Activated CD4-positive, alpha-beta memory T cell treated with anti-CD3 and anti-CD28 coated beads, Interleukin-2, amount 10 ng/mL, durations not matched to agents 7 days and 5 days (primary cell): ENCODE measurements around the gene EZR. TPM values are rescaled to one million over a fixed set of nuclear protein-coding genes. Genes with fewer than 3 reads are reported as not detected.
A peak's percentile ranks its signal among the peaks of the same experiment; 100 is the strongest.

Experiments used
- CTCF ChIA-PET: fragments of 350-600 bp; sonication (Branson Sonifier 250); formaldehyde crosslinking; loops from one replicate; lab custom pipeline; 2021; ENCODE audit warnings: antibody characterized with exemption, inconsistent platforms; lab: Charles Lee
- POLR2A ChIA-PET: fragments of 350-600 bp; sonication (Branson Sonifier 250); formaldehyde crosslinking; loops from one replicate; lab custom pipeline; 2021; ENCODE audit warnings: antibody characterized with exemption; lab: Charles Lee
- DNase-seq: peaks from one replicate; pipeline ENCODE4 v3.0.0-alpha.2; 2020
- H3K27ac Mint-ChIP-seq: one replicate; pipeline ENCODE4 v1.8.0; 2021; ENCODE audit warnings: mild to moderate bottlenecking, mixed read lengths
- H3K27me3 Mint-ChIP-seq: one replicate; pipeline ENCODE4 v1.8.0; 2021; ENCODE audit warnings: mixed read lengths
- H3K36me3 Mint-ChIP-seq: one replicate; pipeline ENCODE4 v1.8.0; 2021; ENCODE audit warnings: low read depth, mixed read lengths
- H3K4me1 Mint-ChIP-seq: one replicate; pipeline ENCODE4 v1.8.0; 2021; ENCODE audit warnings: mixed read lengths
- H3K4me3 Mint-ChIP-seq: one replicate; pipeline ENCODE4 v1.8.0; 2021; ENCODE audit warnings: mild to moderate bottlenecking, mixed read lengths
- H3K9me3 Mint-ChIP-seq: one replicate; pipeline ENCODE4 v1.8.0; 2021; ENCODE audit warnings: mixed read lengths
- total RNA-seq, 2 experiments: library from RNA; stranded (reverse); gene quantifications; one replicate each; pipeline ENCODE4 v1.2.3, GENCODE V29; 2021

EZR gene
- total RNA-seq, 2 experiments from 2014 or later, result 225 to 228 TPM

DNA sequence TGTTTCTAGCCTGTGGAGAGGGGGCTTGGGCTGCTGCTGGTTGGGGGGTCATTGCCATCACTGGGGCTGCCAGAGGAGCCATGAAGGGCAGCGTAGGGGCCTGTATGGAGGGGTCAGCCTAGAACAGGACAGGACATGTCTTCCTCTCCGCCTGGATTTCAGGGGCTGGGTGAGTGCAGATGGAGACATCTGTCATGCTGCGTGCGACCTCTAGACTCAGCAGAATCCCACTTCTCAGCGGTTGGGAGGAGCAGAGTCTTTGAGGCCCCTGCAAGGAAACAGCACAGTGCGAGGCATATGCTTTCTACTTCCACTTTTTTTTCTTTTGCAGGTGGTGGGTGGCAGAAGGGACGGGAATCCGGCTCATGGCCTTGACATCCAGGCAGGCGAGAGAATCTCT, 67.9 kb downstream of the EZR start:
- Mint-ChIP-seq H3K27ac (no peak overlapping the region), H3K9me3 (no peaks in the 10 kb centered on the region), H3K4me1 (no peaks in the 10 kb centered on the region), H3K36me3 (peaks cover 49% of the 10 kb centered on the region), H3K4me3 (no peak overlapping the region), H3K27me3 (no peaks in the 10 kb centered on the region)
- ChIA-PET POLR2A (no interaction called here), CTCF (no interaction called here)
- no peak for DNase-seq

DNA sequence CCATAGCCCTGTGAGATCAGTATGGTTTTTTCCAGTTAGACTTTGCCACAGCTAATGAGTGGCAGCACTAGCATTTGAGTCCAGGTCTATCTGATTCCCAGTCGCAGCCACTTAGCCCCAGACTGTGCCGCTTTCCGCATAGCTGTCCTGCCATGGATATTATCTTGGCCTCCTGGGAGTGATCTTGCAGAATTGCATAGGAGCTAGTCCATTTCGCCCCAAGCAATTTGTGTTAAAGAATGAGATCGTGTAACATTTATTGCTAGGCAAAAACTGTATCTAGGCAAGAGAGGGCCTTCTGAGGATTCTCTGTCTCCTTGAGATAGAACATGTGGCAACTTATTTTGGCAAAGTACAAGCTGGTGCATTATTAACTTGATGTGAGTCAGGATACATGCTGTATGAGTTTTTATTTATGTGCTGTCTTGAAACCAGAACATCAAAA, 74.2 kb downstream of the EZR start:
- ChIA-PET POLR2A (interaction anchor here (1.1 kb wide), 1 partner anchor 14 kb away, joined by 3 read pairs; no protein-coding TSS in a partner anchor), CTCF (interaction anchor here (0.9 to 1.8 kb wide), 3 partner anchors 26 to 227 kb away, joined by 3 to 7 read pairs (median 4); no protein-coding TSS in a partner anchor)
- no peak for DNase-seq
- H3K9me3 Mint-ChIP-seq, result no peaks in the 10 kb centered on the region
- no peaks in the 10 kb centered on the region for H3K4me1 Mint-ChIP-seq
- no peaks in the 10 kb centered on the region for H3K27me3 Mint-ChIP-seq
- H3K27ac Mint-ChIP-seq, result no peak overlapping the region
- peaks cover 65% of the 10 kb centered on the region for H3K36me3 Mint-ChIP-seq
- no peak overlapping the region for H3K4me3 Mint-ChIP-seq

DNA sequence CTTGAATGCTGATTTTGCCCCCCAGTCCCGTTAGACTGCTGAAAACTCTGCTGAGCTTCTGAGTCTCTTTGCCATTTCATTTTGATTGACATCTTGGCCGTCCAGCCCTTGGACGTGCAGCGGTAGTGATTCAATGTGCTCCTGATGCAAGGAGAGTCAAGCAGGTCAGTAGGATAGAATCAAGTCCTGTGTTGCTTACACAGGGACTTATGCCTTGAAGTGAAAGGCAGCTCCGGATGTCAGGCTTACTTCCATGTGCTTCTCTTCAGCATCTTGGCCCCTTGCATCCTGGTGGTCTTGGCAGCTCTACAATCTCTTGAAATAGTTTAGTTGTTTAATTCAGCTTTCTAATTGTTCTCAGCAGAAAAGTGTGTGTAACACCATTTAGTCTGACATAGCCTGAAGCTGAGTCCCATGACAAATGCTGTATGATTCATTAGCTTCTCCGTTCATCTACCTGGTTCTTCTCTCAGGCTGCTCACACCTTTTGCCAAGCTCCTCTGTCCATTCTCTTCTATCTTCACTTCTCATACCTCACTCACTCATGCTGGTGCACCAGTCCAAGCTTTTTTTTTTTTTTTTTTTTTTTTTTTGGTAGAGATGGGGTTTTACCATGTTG, 76.0 kb downstream of the EZR start:
- no peak overlapping the region for H3K4me3 Mint-ChIP-seq
- POLR2A ChIA-PET, result interaction anchor here (0.6 to 1.4 kb wide), 3 partner anchors 21 to 66 kb away, joined by 3 to 4 read pairs (median 3); no protein-coding TSS in a partner anchor
- peaks cover 73% of the 10 kb centered on the region for H3K36me3 Mint-ChIP-seq
- H3K9me3 Mint-ChIP-seq, result peaks cover 8% of the 10 kb centered on the region
- no peak for DNase-seq
- H3K4me1 Mint-ChIP-seq, result peaks cover 5% of the 10 kb centered on the region
- no peaks in the 10 kb centered on the region for H3K27me3 Mint-ChIP-seq
- CTCF ChIA-PET, result interaction anchor here (0.9 kb wide), 1 partner anchor 229 kb away, joined by 3 read pairs; no protein-coding TSS in a partner anchor
- H3K27ac Mint-ChIP-seq, result no peak overlapping the region

DNA sequence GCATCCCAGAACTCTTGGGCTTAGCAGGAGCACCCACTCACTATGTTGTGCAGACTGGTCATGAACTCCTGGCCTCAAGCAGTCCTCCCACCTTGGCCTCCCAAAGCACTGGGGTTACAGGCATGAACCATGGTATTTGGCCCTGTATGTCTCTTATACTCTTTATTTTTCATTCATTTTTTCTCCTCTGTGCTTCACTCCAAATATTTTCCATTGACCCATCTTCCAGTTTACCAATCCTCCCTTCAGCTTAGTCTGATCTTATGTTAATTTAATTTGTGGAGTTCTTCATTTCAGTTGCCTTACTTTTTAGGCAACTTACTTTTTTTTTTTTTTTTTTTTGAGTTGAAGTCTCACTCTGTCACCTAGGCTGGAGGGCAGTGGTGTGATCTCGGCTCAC, 79.5 kb downstream of the EZR start:
- Mint-ChIP-seq H3K36me3 (peaks cover 84% of the 10 kb centered on the region), H3K27ac (peak overlapping the region; percentile 18), H3K4me3 (no peak overlapping the region), H3K4me1 (peaks cover 19% of the 10 kb centered on the region), H3K27me3 (no peaks in the 10 kb centered on the region), H3K9me3 (peaks cover 8% of the 10 kb centered on the region)
- POLR2A ChIA-PET, result no interaction called here
- no peak for DNase-seq
- CTCF ChIA-PET, result interaction anchor here (1.1 to 1.3 kb wide), 2 partner anchors 23 to 48 kb away, joined by 3 read pairs; no protein-coding TSS in a partner anchor

DNA sequence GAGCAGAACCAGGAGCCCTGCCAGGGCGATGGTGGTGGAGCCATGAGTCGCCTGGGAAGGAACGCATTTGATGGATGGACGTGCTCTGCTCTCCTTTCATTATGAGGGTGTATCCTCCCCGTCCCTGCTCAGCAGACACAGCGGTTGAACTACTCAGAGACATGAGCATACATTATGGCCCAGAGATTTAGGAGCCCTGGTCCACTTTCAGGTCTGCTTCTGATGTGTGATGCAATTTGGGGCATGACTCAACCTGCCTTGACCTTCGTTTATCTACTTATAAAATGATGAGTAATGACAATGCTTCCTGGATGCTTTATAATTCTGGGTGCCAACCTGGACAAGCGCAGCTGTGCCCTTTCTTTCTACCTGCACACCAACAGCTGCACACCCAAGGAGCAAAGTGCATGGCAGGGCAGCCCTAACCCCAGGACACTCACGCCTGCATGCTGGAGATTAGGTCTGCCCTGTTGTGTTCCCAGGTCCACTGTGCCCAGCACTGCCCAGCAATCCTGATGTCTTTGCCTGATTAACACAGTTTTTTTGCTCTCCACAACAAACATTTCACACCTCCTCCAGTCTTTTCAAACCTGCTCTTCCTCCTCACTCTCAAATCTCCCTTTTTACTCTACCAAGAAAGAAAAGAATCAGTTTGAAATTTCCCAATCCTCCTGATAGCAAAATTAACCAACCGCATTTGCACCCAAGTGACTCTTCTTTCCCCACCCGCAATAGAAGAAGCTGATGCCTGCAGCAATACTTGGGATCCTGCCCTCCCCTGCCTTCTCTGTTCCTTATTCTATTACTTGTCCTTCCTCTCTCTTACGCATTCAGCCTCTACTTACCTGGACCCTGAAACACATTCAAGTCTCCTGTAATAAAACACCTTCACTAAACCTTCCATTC, 81.2 kb downstream of the EZR start:
- Mint-ChIP-seq H3K4me3 (no peak overlapping the region), H3K9me3 (peaks cover 8% of the 10 kb centered on the region), H3K27me3 (no peaks in the 10 kb centered on the region), H3K36me3 (peaks cover 87% of the 10 kb centered on the region), H3K27ac (no peak overlapping the region), H3K4me1 (peaks cover 24% of the 10 kb centered on the region)
- ChIA-PET POLR2A (interaction anchor here (2.6 kb wide), 1 partner anchor 22 kb away, joined by 9 read pairs; no protein-coding TSS in a partner anchor), CTCF (interaction anchor here (0.6 to 1.8 kb wide), 4 partner anchors 18 to 47 kb away, joined by 3 to 4 read pairs (median 4); no protein-coding TSS in a partner anchor)
- DNase-seq, result no peak

DNA sequence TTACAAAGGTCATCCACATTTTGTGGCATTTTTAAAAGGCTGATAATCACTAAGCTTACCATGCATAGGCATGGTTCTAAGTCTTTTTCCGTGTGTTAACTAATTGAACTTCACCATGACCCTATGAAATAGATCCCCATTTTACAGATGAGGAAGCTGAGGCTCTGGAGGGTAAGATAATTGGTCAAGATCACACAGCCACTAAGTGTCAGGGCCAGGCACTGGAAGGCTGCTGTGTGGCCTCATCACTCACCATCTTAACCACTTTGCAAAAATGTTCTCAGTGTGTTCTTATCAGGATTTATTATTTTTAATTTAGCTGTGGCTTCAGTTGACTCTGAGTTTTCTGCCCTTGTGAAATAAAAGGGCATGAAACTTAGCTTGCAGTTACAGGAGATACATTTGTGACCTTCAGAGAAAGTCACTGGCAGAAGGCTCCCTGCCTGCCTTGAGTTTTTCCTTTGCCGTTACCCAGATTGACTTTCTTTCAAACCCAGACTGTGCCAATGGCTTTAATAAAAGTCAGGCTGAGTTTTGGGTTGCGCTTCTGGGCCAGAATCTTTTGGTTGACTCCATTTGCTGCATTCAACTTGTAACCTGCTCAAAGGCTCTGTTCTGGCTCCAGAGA, 82.0 kb downstream of the EZR start:
- H3K27ac Mint-ChIP-seq, result no peak overlapping the region
- DNase-seq, result no peak

DNA sequence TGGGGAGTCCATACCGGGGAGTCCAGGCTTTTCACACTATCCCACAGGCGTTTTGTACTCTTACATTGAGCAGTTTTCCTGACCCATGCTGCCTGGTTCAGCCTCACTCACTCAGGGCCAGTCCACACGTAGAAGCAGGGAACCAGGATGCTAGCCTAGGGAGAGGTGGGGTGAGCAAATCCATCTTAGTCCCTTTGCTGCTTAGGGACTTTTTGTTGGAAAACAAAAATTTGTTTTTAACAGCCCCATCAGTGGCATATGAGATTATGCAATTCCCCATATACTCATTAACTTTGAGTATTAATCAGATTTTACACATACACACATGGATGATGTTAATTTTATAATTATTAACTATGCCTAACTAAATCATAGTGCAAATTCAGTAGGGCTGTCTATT, 84.2 kb downstream of the EZR start:
- Mint-ChIP-seq H3K27ac (peak overlapping the region; percentile 48), H3K27me3 (no peaks in the 10 kb centered on the region), H3K4me1 (peaks cover 24% of the 10 kb centered on the region), H3K36me3 (peaks cover 88% of the 10 kb centered on the region), H3K4me3 (no peak overlapping the region), H3K9me3 (peaks cover 11% of the 10 kb centered on the region)
- POLR2A ChIA-PET, result interaction anchor here (1.1 to 2.6 kb wide), 4 partner anchors 14 to 134 kb away, joined by 3 to 9 read pairs (median 6); no protein-coding TSS in a partner anchor
- no peak for DNase-seq
- CTCF ChIA-PET, result interaction anchor here (1.0 to 1.3 kb wide), 3 partner anchors 14 to 44 kb away, joined by 3 to 5 read pairs (median 3); no protein-coding TSS in a partner anchor

More for the DNA sequence above, 82.0 kb downstream of the EZR start:
- peaks cover 11% of the 10 kb centered on the region for H3K9me3 Mint-ChIP-seq
- no peak overlapping the region for H3K4me3 Mint-ChIP-seq
- H3K27me3 Mint-ChIP-seq, result no peaks in the 10 kb centered on the region
- peaks cover 24% of the 10 kb centered on the region for H3K4me1 Mint-ChIP-seq
- ChIA-PET CTCF (interaction anchor here (0.5 to 1.8 kb wide), 6 partner anchors 18 to 692 kb away, joined by 3 to 4 read pairs (median 3); no protein-coding TSS in a partner anchor), POLR2A (interaction anchor here (2.6 kb wide), 1 partner anchor 21 kb away, joined by 9 read pairs; no protein-coding TSS in a partner anchor)
- peaks cover 89% of the 10 kb centered on the region for H3K36me3 Mint-ChIP-seq

DNA sequence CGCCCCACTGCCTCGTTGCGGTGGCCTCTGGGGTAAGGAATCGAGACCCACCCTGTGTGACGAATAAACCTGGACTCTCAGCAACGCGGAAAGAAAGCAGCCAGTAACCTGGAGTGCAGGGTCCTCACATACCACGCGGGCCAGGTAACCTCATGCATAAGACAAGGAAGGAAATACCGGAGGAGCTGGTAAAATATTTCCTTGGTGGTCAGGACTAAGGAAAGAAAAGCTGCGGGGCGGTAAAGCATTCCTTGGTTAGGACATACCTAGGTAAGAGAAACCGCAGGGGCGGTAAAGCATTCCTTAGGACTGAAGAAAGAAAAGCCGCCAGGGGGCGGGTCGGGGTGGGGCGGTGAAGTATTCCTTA, 88.6 kb downstream of the EZR start:
- Mint-ChIP-seq H3K9me3 (peaks cover 3% of the 10 kb centered on the region), H3K27me3 (no peaks in the 10 kb centered on the region), H3K27ac (no peak overlapping the region), H3K4me3 (no peak overlapping the region), H3K36me3 (peaks cover 81% of the 10 kb centered on the region), H3K4me1 (peaks cover 12% of the 10 kb centered on the region)
- CTCF ChIA-PET, result no interaction called here
- no peak for DNase-seq
- POLR2A ChIA-PET, result no interaction called here

DNA sequence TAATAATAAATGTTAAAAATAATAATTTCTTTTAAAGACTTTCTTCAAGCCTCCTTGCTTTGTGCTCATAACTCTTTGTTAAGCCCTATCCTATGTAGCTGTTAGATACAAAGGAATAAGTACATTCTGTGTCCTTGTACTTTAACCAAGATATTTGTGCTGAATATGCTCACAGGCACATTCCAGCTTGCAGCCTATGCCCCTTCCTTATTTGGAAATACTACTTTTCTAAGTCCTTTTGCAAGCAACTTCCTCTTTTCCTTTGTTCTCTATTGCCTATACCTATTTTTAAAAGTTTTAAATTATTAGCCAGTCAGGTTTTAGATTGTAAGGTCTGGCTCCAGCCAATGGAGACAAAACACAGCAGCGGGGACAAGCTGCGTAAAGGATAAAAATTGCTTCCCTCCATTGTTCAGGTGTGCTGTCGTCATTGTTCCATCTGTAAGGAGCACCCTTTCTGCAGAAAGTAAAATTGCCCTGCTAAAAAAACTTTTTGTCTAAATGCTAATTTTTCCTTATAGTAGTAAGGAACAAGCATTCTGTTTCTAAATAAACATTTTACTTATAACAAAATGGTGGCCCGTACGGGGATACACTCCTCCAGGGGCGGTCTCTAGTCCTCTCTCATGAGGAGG, 89.1 kb downstream of the EZR start:
- ChIA-PET POLR2A (no interaction called here), CTCF (no interaction called here)
- no peak for DNase-seq
- peaks cover 3% of the 10 kb centered on the region for H3K9me3 Mint-ChIP-seq
- no peak overlapping the region for H3K27ac Mint-ChIP-seq
- H3K4me3 Mint-ChIP-seq, result no peak overlapping the region
- no peaks in the 10 kb centered on the region for H3K27me3 Mint-ChIP-seq
- H3K36me3 Mint-ChIP-seq, result peaks cover 83% of the 10 kb centered on the region
- peaks cover 9% of the 10 kb centered on the region for H3K4me1 Mint-ChIP-seq

DNA sequence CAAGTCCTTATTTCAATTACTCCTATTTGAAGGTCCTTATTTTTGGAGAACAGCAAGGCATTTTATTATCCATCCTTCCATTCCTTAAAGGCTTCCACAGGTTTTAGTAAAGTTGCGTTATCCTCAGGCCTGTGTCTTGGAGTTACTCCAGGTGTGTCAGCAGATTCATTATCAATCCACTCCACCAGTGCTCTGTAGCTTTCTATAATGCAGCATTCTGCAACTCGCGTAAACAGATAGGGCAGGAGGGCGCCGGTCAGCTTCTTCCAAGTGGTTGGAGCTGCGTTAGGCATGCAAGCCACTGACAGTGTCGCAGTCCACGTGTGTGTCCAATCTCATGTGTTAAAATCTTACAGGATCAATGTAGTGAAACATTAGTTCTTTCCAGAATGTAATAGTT, 93.5 kb downstream of the EZR start:
- DNase-seq, result no peak
- Mint-ChIP-seq H3K9me3 (no peaks in the 10 kb centered on the region), H3K27me3 (no peaks in the 10 kb centered on the region), H3K4me3 (no peak overlapping the region), H3K36me3 (peaks cover 75% of the 10 kb centered on the region), H3K4me1 (peaks cover 18% of the 10 kb centered on the region), H3K27ac (no peak overlapping the region)
- ChIA-PET POLR2A (no interaction called here), CTCF (no interaction called here)

DNA sequence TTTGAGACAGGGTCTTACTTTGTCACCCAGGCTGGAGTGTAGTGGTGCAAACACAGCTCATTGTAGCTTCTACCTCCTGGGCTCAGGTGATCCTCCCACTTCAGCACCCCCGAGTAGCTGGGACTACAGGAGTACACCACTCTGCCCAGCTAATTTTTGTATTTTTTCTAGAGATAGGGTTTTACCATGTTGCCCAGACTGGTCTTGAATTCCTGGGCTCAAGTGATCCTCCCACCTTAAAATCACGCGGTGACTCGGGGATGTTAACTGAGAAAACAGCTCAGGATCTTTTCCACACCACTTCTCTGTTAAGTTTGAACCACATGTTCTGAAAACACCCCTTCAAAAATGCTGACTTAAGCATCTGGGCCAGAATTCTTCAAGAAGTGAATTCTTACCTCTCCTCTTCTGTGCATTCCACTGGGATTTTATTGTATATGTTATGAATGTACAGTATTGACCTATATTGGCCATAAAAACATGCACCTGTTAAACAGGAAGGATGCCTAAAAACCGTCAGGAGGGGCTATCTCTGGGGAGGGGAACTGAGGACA, 96.9 kb downstream of the EZR start:
- no peak overlapping the region for H3K27ac Mint-ChIP-seq
- H3K4me3 Mint-ChIP-seq, result no peak overlapping the region
- no peaks in the 10 kb centered on the region for H3K27me3 Mint-ChIP-seq
- peaks cover 80% of the 10 kb centered on the region for H3K36me3 Mint-ChIP-seq
- no peak for DNase-seq
- no peaks in the 10 kb centered on the region for H3K9me3 Mint-ChIP-seq
- H3K4me1 Mint-ChIP-seq, result peaks cover 51% of the 10 kb centered on the region
- CTCF ChIA-PET, result interaction anchor here (0.7 to 1.4 kb wide), 3 partner anchors 20 to 508 kb away, joined by 4 to 6 read pairs (median 4); no protein-coding TSS in a partner anchor
- POLR2A ChIA-PET, result interaction anchor here (1.2 to 1.9 kb wide), 3 partner anchors 40 to 90 kb away, joined by 3 to 5 read pairs (median 3); no protein-coding TSS in a partner anchor
